ENCODE results near the gene HNRNPUL1.

HNRNPUL1 gene

GRCh38 chr19:41355035-41355434 lies 90.9 kb downstream of the HNRNPUL1 start:
- no peak for DNase-seq

GRCh38 chr19:41355802-41356201 lies 91.6 kb downstream of the HNRNPUL1 start:
- no peak for DNase-seq

- DNase-seq, result peak; percentile 57
Measured at GRCh38 chr19:41356984-41357739, 93.0 kb downstream of the HNRNPUL1 start.
